DND-41 (cell line): ENCODE data around the gene ALDH3B2.

Experiments used
- EZH2 ChIP-seq: IDR thresholded peaks from 3 replicates; pipeline ENCODE4 v1.6.1; 2012; ENCODE audit warnings: borderline replicate concordance, low read depth, mild to moderate bottlenecking, moderate library complexity, low read length, inconsistent platforms; ENCODE audit not compliant: severe bottlenecking
- TF ChIP-seq, protein P1 (sequence below): IDR thresholded peaks from 2 replicates; pipeline ENCODE4 v1.5.1; 2012; ENCODE audit warnings: borderline replicate concordance, low read length, moderate library complexity, mild to moderate bottlenecking; ENCODE audit not compliant: poor library complexity, severe bottlenecking; ENCODE audit errors: extremely low read depth

DNA sequence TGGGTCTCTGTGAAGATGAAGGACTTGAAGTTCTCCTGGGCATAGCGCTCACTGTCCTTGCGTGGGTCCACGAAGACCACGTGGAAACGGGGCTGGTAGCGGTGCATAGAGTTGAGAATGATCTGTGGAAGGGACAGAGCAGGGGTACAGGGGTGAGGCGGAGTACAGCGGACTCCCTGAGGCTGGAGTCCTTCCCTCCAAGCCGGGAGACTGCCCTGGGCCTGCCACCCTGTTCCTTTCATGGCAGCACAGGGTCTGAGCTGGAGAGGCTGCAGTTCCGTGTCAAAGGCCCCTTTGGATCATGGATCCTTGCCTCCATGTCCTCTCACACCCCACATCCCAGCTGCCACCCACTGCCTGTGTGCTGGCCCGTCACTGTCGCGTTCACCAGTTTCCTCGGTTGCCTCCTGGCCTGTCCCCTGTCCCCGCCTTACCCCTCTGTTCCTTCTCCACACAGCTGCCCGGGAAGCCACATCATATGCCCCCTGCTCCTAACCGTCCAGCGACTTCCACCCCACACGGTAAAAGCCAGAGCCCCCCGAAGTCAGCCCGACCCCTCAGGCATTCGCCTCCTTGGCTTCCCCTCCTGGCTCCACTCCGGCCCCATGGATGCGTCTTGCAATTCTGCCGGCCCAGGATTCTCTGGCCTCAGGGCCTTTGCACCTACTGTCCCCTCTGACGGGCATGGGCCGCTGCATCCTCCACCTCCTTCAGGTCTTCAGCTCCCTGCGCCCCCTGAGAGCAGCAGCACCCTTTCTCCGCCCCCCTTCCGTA lies 41.3 kb downstream of the ALDH3B2 start:
- TF ChIP-seq, protein P1, sequence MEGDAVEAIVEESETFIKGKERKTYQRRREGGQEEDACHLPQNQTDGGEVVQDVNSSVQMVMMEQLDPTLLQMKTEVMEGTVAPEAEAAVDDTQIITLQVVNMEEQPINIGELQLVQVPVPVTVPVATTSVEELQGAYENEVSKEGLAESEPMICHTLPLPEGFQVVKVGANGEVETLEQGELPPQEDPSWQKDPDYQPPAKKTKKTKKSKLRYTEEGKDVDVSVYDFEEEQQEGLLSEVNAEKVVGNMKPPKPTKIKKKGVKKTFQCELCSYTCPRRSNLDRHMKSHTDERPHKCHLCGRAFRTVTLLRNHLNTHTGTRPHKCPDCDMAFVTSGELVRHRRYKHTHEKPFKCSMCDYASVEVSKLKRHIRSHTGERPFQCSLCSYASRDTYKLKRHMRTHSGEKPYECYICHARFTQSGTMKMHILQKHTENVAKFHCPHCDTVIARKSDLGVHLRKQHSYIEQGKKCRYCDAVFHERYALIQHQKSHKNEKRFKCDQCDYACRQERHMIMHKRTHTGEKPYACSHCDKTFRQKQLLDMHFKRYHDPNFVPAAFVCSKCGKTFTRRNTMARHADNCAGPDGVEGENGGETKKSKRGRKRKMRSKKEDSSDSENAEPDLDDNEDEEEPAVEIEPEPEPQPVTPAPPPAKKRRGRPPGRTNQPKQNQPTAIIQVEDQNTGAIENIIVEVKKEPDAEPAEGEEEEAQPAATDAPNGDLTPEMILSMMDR = no peak
- TF ChIP-seq EZH2 = no peak
